ENCODE data around the gene NRBF2. TPM values are rescaled to one million over a fixed set of nuclear protein-coding genes. Genes with fewer than 3 reads are reported as not detected.
"Not testable (repeated sequence)": the region's sequence is repeated elsewhere in the genome, so short reads cannot be mapped to it uniquely, and the experiment has no call there.

The NRBF2 gene
- total RNA-seq (10 to 100 TPM in 4 of 5 donors, not detected in 1; 12.5 to 23.1 (median 16.1) TPM), polyA plus RNA-seq (10 to 100 TPM in 2 of 3 donors, 1 to 10 TPM in 1; 6.8 to 16.3 (median 14.2) TPM)
- long read RNA-seq, donor 1, transcript NRBF2-201 (4 exons, 1,853 nt), result major isoform, 10 of 10 reads
- long read RNA-seq, donor 1, partial matches to known transcripts, result 0 of 10 reads
- long read RNA-seq, donor 1, other reads (novel, unspliced or antisense), result 0 of 10 reads
- long read RNA-seq, donor 2, transcript NRBF2-201 (4 exons, 1,853 nt), result major isoform, 9 of 9 reads
- long read RNA-seq, donor 2, partial matches to known transcripts, result 0 of 9 reads
- long read RNA-seq, donor 2, other reads (novel, unspliced or antisense), result 0 of 9 reads
- long read RNA-seq, donor 3, partial matches to known transcripts, result 0 of 4 reads
- long read RNA-seq, donor 3, other reads (novel, unspliced or antisense), result 0 of 4 reads
- long read RNA-seq, donor 4, partial matches to known transcripts, result 0 of 3 reads
- long read RNA-seq, donor 4, other reads (novel, unspliced or antisense), result 0 of 3 reads
- long read RNA-seq, donor 5, transcript NRBF2-201 (4 exons, 1,853 nt), result major isoform, 17 of 23 reads
- long read RNA-seq, donor 5, partial matches to known transcripts, result 6 of 23 reads
- long read RNA-seq, donor 5, other reads (novel, unspliced or antisense), result 0 of 23 reads
- long read RNA-seq, donor 6, transcript NRBF2-201 (4 exons, 1,853 nt), result major isoform, 14 of 20 reads
- long read RNA-seq, donor 6, partial matches to known transcripts, result 5 of 20 reads
- long read RNA-seq, donor 6, other reads (novel, unspliced or antisense), result 0 of 20 reads
- long read RNA-seq, donor 7, transcript NRBF2-201 (4 exons, 1,853 nt), result major isoform, 17 of 18 reads
- long read RNA-seq, donor 7, partial matches to known transcripts, result 0 of 18 reads
- long read RNA-seq, donor 7, other reads (novel, unspliced or antisense), result 0 of 18 reads
- long read RNA-seq, donor 8, transcript NRBF2-201 (4 exons, 1,853 nt), result major isoform, 12 of 18 reads
- long read RNA-seq, donor 8, partial matches to known transcripts, result 5 of 18 reads
- long read RNA-seq, donor 8, other reads (novel, unspliced or antisense), result 0 of 18 reads
- long read RNA-seq, donor 9, transcript NRBF2-201 (4 exons, 1,853 nt), result major isoform, 5 of 5 reads
- long read RNA-seq, donor 9, partial matches to known transcripts, result 0 of 5 reads
- long read RNA-seq, donor 9, other reads (novel, unspliced or antisense), result 0 of 5 reads
- long read RNA-seq, donor 10, transcript NRBF2-201 (4 exons, 1,853 nt), result major isoform, 6 of 6 reads
- long read RNA-seq, donor 10, partial matches to known transcripts, result 0 of 6 reads
- long read RNA-seq, donor 10, other reads (novel, unspliced or antisense), result 0 of 6 reads

- 0 to 2% (median 1%) methylated on average over 13 to 55 of the region's 55 CpGs for WGBS, 5 donors
- H3K36me3 ChIP-seq, result no peaks in the 10 kb centered on the region
- peak; percentile 98 to 99 for DNase-seq
- no peaks in the 10 kb centered on the region for H3K27me3 ChIP-seq
- TF ChIP-seq CTCF (IDR thresholded peaks at IDR 0.05), result no peak
- peak; percentile 50 for TF ChIP-seq EP300 (IDR thresholded peaks at IDR 0.05)
- peak; percentile 98 for TF ChIP-seq POLR2AphosphoS5 (IDR thresholded peaks at IDR 0.05)
- peak in 2 of 4 donors; percentile 92 to 96 for TF ChIP-seq POLR2A (IDR thresholded peaks at IDR 0.05)
- H3K4me1 ChIP-seq, result peaks cover 11 to 51% (median 38%) of the 10 kb centered on the region in 4 donors
- intact Hi-C loops (cut with DNase I; ENCODE audit: low total_unique reads), result no loop called here
- peak within 1 kb of the TSS; percentile 93 to 98 (median 96) for H3K27ac ChIP-seq
- peak within 1 kb of the TSS; percentile 81 to 97 (median 89) for H3K4me3 ChIP-seq
- H3K9me3 ChIP-seq, result no peaks in the 10 kb centered on the region
These were observed at the start of gene NRBF2 for GRCh38 chr10:63133056-63133820. Gene NRBF2, plus strand, starts transcription at chr10:63133328. Its CDS starts 143 bp downstream, at chr10:63133471.

GRCh38 chr10:63083406-63083805 is 49.7 kb upstream of the NRBF2 start:
- DNase-seq, H3K27ac ChIP-seq, H3K9me3 ChIP-seq, H3K4me1 ChIP-seq, H3K4me3 ChIP-seq, H3K36me3 ChIP-seq, H3K27me3 ChIP-seq: not testable (repeated sequence)
- intact Hi-C loops (cut with DNase I; ENCODE audit: low total_unique reads), result loop anchor here (10.0 kb wide), 1 partner anchor 489 kb away; no protein-coding TSS in a partner anchor
- WGBS, 5 donors, result 88 to 93% (median 91%) methylated on average over 14 of the region's 14 CpGs

- H3K36me3 ChIP-seq, result no peaks in the 10 kb centered on the region
- WGBS, 5 donors, result 11 to 18% (median 14%) methylated on average over 7 of the region's 7 CpGs
- intact Hi-C loops (cut with DNase I; ENCODE audit: low total_unique reads), result loop anchor here (10.0 kb wide), 1 partner anchor 489 kb away; no protein-coding TSS in a partner anchor
- H3K9me3 ChIP-seq, result no peaks in the 10 kb centered on the region
- no peak overlapping the region for H3K27ac ChIP-seq
- H3K27me3 ChIP-seq, result no peaks in the 10 kb centered on the region
- DNase-seq, result peak; percentile 62 to 90
- H3K4me3 ChIP-seq, result no peak overlapping the region
- H3K4me1 ChIP-seq, result peaks cover 0 to 7% (median 2%) of the 10 kb centered on the region in 4 donors
- no peak for TF ChIP-seq POLR2A (IDR thresholded peaks at IDR 0.05)
- TF ChIP-seq CTCF (IDR thresholded peaks at IDR 0.05), result peak in 5 of 7 experiments; percentile 36 to 68 (median 54)
- no peak for TF ChIP-seq POLR2AphosphoS5 (IDR thresholded peaks at IDR 0.05)
- TF ChIP-seq EP300 (IDR thresholded peaks at IDR 0.05), result no peak
These were observed 49.0 kb upstream of the NRBF2 start for GRCh38 chr10:63083904-63084689.
